ENCODE measurements around the gene ACSM6.

The ACSM6 gene

GRCh38 chr10:95249467-95249866 is 55.4 kb downstream of the ACSM6 start:
- H3K27me3 Mint-ChIP-seq (ENCODE audit: low read depth), result no peaks in the 10 kb centered on the region
- H3K4me3 Mint-ChIP-seq, result no peak overlapping the region
- H3K4me1 Mint-ChIP-seq, result peaks cover 17% of the 10 kb centered on the region
- H3K9me3 Mint-ChIP-seq, result no peaks in the 10 kb centered on the region
- peaks cover 8% of the 10 kb centered on the region for H3K36me3 Mint-ChIP-seq (ENCODE audit: low read depth)
- TF ChIP-seq CTCF (IDR thresholded peaks at IDR 0.05; ENCODE audit: unreplicated experiment in 3 of 3), result no peak
- H3K27ac Mint-ChIP-seq, result no peak overlapping the region

GRCh38 chr10:95250856-95251255 is 56.8 kb downstream of the ACSM6 start:
- H3K9me3 Mint-ChIP-seq, result peaks cover 6% of the 10 kb centered on the region
- no peak overlapping the region for H3K4me3 Mint-ChIP-seq
- peaks cover 21% of the 10 kb centered on the region for H3K36me3 Mint-ChIP-seq (ENCODE audit: low read depth)
- H3K27me3 Mint-ChIP-seq (ENCODE audit: low read depth), result no peaks in the 10 kb centered on the region
- TF ChIP-seq CTCF (IDR thresholded peaks at IDR 0.05; ENCODE audit: unreplicated experiment in 3 of 3), result no peak
- no peak overlapping the region for H3K27ac Mint-ChIP-seq
- peaks cover 17% of the 10 kb centered on the region for H3K4me1 Mint-ChIP-seq

GRCh38 chr10:95253007-95253406 is 59.0 kb downstream of the ACSM6 start:
- Mint-ChIP-seq H3K4me1 (peaks cover 4% of the 10 kb centered on the region), H3K27ac (no peak overlapping the region), H3K9me3 (peaks cover 9% of the 10 kb centered on the region), H3K27me3 (ENCODE audit: low read depth) (no peaks in the 10 kb centered on the region), H3K4me3 (no peak overlapping the region), H3K36me3 (ENCODE audit: low read depth) (peaks cover 40% of the 10 kb centered on the region)
- TF ChIP-seq CTCF (IDR thresholded peaks at IDR 0.05; ENCODE audit: unreplicated experiment in 3 of 3), result no peak

GRCh38 chr10:95253686-95254085 is 59.6 kb downstream of the ACSM6 start:
- peaks cover 47% of the 10 kb centered on the region for H3K36me3 Mint-ChIP-seq (ENCODE audit: low read depth)
- peaks cover 9% of the 10 kb centered on the region for H3K9me3 Mint-ChIP-seq
- no peak overlapping the region for H3K27ac Mint-ChIP-seq
- no peak for TF ChIP-seq CTCF (IDR thresholded peaks at IDR 0.05; ENCODE audit: unreplicated experiment in 3 of 3)
- peaks cover 3% of the 10 kb centered on the region for H3K4me1 Mint-ChIP-seq
- no peak overlapping the region for H3K4me3 Mint-ChIP-seq
- H3K27me3 Mint-ChIP-seq (ENCODE audit: low read depth), result no peaks in the 10 kb centered on the region

- H3K27ac Mint-ChIP-seq, result no peak overlapping the region
- no peaks in the 10 kb centered on the region for H3K4me1 Mint-ChIP-seq
- no peak for TF ChIP-seq CTCF (IDR thresholded peaks at IDR 0.05; ENCODE audit: unreplicated experiment in 3 of 3)
- no peaks in the 10 kb centered on the region for H3K27me3 Mint-ChIP-seq (ENCODE audit: low read depth)
- H3K36me3 Mint-ChIP-seq (ENCODE audit: low read depth), result peaks cover 50% of the 10 kb centered on the region
- H3K9me3 Mint-ChIP-seq, result peaks cover 9% of the 10 kb centered on the region
- no peak overlapping the region for H3K4me3 Mint-ChIP-seq
Observed at GRCh38 chr10:95254629-95255028, 60.6 kb downstream of the ACSM6 start.

- no peak for TF ChIP-seq CTCF (IDR thresholded peaks at IDR 0.05; ENCODE audit: unreplicated experiment in 3 of 3)
- Mint-ChIP-seq H3K4me3 (no peak overlapping the region), H3K9me3 (peaks cover 9% of the 10 kb centered on the region), H3K4me1 (peaks cover 9% of the 10 kb centered on the region), H3K27me3 (ENCODE audit: low read depth) (no peaks in the 10 kb centered on the region), H3K27ac (no peak overlapping the region), H3K36me3 (ENCODE audit: low read depth) (peaks cover 53% of the 10 kb centered on the region)
Observed at GRCh38 chr10:95256268-95256667, 62.2 kb downstream of the ACSM6 start.
